Ecto neural progenitor cell (in vitro differentiated cells): ENCODE data around the gene GPRIN3.

Source experiments
- DNase-seq: peaks from one replicate; pipeline ENCODE4 v3.0.0-alpha.2; 2018; ENCODE audit warnings: low spot score

Gene GPRIN3

DNA sequence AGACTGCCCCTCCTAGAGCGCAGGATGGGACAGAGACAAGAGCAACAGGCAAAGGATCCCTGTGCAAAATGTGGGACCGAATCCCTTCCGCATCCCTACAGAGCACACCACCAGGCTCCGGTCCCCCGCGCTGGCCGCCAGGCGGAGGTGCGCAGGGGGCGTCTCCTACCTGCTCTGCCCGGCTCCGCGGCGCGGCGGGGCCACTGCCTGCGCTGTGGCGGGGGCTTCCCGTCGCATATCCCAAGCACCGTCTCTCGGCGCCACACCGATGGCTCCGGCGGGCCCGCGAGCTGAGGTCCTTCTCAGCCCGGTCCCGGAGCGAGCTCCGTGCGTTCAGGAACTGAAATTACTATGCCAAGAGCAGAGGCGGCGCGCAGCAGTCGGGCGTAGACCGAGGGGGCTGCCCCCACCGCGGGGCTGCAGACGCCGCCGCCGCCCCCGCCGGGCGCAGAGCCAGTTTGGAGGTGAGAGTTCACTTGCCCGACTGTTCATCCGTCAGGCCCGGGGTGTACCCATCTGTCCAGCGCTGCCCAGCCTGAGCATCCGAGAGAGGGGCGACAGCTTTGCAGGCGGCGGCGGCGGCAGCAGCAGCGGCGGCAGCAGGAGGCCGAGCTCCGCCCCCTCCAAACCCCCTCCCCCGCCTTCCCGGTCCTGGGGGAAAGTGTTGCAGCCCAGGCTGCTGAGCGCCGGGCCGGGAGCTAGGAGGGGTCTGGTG is at the start of gene GPRIN3:
GPRIN3 (minus strand) TSS at position 355 of the 715 bp plus-strand sequence. CDS start 57,690 bp downstream, outside the sequence.
- peak; percentile 78 for DNase-seq

DNA sequence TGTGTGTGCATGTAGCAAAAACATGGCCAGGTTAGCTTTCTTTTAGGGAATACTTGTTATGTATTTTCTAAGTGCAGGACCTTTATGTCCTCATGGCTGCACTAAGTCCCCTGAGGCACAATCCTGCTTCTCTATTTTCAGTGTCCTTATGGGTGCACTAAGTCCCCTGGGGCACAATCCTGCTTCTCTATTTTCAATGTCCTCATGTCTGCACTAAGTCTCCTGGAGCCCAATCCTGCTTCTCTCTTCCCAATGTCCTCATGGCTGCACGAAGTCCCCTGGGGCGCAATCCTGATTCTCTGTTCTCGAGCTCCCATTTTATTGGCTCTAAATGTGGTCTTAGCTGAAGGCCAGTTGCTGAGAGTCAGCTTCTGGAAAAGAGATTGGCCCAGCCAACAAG is 49.7 kb upstream of the GPRIN3 start:
- DNase-seq: no peak

DNA sequence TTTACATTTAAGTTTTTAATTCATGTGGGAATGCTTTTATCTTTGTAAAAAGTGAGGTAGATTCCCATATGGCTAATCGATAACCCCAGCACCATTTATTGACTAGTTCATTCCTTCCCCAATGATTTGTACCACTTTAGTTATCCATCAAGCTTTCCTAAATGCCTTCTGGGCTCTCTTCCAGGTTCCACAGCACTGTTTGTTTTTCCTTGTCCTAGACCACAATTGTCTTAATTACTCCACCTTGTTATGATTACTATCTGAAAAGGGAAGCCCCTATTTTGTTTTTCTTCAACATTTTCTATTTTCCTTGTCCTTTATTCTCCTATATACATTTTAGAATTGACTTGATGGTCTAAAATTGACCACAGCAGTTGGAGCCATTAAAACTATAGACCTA is 48.5 kb upstream of the GPRIN3 start:
- no peak for DNase-seq

DNA sequence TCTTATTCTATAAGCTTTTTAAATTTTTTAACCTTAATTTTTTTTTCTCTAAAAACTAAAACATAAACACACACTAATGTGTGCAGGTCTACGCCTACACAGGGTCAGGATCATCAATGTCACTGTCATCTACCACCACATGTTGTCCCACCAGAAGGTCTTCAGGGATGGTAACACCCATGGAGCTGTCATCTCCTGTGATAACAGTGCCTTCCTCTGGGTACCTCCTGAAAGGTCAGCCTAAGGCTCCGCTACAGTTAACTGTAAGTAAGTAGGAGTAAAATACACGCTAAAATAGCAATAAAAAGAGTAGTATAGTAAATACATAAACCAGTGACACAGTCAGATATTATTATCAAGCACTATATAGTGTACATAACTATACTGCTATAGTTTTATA is 45.9 kb upstream of the GPRIN3 start:
- no peak for DNase-seq

DNA sequence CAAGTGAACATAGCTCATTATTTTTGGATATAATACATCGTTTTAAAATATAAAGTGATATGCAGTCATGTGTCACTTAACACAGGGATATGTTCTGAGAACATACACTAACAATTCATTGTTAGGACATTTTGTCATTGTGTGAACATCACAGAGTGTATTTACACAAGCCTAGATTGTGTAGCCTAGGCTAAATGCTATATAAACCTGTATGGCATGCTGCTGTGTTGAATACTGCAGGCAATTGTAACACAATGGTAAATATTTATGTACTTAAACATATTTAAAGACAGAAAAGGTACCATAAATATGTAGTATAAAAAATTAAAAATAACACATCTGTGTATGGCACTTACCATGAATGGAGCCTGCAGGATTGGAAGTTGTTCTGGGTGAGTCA is 44.9 kb upstream of the GPRIN3 start:
- DNase-seq: no peak

DNA sequence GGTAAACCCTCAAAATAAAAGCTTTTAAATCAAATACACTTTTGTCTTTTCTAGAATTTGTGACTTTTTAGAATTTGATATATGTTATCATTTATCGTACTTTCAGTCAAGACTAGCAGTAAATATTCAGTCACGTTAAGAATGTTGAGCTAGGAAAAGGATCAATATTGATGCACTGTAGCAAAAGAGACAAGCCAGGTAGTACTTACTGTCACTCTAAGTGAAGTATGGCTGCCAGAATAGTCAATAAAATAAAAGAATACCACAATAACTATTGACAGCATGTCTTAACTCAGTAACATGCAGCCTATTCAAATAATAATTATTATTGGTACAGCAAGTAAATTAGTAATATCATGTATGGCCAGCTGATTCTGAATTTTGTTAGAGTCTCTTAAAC is 43.6 kb upstream of the GPRIN3 start:
- DNase-seq: no peak

DNA sequence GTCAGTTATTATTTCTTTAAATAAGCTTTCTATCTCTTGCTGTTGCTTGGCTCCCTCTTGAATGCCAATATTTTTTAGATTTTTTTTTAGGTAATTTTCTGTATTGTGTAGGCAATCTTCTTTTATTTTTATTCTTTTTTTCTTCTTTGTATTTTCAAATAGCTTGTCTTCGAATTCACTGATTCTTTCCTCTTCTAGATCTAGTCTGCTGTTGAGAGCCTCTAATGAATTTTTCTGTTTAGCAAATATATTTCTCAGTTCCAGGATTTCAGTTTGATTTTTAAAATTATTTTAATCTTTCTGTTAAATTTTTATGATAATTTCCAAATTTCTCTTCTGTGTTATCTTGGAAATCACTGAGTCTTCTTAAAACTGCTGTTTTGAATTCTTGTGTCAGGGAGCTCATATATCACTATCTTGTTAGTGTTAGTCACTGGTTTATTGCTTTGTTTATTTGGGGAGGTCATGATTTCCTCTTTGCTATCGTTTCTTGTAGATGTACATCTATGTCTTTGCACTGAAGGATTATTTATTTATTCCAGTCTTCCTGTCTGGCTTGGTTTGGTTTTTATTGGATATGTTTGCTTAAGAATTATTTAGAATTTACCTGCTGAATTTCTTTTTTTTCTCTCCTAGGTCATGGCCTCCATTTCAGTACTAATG is 39.9 kb upstream of the GPRIN3 start:
- no peak for DNase-seq

DNA sequence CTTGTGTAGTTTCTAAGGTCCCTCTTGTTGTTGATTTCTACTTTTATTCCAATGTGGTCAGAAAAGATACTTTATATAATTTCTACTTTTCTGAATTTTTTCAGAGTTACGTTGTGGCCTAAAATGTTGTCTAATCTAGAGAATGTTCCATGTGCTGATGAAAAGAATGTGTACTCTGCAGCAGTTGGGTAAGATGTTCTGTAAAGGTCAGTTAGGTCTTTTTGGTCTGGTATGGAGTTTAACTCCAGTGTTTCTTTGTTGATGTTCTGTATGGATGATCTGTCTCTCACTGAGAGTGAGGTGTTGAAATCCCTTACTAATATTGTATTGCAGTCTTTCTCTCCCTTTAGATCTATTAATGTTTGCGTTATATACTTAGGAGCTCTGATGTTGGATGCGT is 37.0 kb upstream of the GPRIN3 start:
- no peak for DNase-seq

DNA sequence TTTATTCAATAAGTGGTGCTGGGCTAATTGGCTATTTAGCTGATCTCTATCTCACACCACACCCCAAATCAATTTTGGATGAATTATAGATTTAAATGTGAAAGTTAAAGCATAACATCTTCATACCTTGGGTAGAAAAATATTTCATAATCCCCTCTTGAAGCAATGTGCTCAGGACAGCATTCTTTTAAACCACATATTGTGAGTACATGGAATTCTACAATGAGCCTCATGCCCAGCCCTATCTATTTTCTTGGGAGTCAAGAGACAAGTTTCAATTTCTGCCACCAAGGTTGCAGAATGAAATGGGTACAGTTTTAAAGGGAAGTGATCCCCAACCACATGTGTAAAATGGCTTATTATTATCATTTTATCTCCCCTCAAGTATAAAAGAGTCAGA is 30.6 kb upstream of the GPRIN3 start:
- no peak for DNase-seq

DNA sequence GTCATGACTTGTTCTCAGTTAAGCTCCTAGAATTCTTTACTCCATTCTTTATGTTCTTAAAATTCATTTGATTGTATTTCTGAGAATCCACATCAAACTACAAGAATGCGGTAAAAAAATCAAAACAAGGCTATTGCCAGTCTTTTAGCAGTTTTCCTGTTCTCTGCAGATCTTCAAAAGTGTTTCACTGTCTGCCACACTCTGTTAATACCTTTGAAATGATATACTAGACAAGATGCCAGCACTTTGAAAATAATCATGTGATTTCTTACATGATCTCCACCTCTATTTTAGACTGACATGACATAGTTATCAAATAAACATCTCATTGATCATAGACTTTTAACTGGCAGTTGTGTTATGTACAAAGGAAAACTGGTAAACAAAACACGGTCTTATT is 30.1 kb upstream of the GPRIN3 start:
- no peak for DNase-seq

DNA sequence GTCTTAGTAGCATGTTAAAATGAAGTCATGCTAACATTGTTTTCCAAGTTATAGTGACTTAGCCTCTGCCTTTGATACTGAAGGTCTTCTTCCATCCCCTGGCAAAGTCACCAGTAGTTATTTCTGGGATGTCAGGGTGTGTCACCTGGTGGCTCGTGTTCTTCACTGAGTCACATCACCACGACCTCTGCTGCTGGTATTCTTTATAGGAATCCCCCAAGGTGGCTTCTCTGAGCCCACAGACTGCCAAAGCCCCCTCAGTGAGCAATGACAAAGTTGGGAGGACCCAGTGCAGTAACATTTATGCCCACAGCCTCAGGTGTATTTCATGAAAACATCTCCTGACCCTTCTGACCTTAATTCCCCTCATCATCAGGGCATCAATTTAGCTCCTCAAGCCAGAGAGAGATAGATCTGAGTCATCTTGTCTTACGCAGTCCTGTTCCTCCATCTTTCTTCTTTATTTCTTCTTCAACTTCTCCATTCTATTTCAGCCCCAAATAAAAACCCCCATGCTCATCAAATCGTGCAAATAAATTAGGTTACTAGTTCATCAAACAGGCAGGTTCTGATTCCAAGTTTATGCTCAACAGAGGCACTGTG is 29.3 kb upstream of the GPRIN3 start:
- DNase-seq: no peak

DNA sequence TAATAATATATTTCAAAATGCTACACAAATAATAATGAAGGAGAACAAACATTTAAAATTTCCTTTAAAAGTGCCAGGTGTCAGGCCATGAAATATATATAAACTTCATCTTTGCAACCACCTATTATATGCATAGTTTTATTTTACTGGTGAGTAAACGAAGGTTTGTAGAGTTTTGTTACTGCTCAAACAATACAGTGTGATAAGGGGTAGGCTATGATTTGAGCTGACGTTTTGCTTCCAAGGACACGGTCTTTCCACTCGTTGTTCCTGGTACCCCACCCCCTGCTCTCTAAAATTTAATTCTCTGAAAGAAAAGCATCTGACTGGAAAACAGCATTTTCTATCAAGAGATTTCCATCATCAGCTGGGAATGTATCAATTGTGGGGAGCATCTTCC is 27.2 kb upstream of the GPRIN3 start:
- no peak for DNase-seq

DNA sequence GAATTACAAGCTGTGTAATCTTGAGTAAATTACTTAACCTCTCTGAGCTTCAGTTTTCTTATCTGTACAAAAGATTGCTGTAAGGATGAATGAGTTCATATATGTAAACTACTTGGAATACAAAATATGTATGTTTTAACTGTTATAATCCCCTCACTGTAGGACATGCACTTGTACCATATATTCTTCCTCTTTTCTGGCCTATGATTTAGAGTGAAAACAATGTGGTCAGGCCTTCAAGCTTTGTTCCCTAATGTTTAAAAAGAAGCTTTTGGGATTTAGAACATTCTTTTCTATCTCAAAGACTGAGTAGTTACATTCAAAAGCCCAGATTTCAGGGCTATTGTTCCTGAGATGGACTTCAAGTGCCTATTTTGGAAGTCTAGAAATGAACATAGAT is 26.7 kb upstream of the GPRIN3 start:
- no peak for DNase-seq

DNA sequence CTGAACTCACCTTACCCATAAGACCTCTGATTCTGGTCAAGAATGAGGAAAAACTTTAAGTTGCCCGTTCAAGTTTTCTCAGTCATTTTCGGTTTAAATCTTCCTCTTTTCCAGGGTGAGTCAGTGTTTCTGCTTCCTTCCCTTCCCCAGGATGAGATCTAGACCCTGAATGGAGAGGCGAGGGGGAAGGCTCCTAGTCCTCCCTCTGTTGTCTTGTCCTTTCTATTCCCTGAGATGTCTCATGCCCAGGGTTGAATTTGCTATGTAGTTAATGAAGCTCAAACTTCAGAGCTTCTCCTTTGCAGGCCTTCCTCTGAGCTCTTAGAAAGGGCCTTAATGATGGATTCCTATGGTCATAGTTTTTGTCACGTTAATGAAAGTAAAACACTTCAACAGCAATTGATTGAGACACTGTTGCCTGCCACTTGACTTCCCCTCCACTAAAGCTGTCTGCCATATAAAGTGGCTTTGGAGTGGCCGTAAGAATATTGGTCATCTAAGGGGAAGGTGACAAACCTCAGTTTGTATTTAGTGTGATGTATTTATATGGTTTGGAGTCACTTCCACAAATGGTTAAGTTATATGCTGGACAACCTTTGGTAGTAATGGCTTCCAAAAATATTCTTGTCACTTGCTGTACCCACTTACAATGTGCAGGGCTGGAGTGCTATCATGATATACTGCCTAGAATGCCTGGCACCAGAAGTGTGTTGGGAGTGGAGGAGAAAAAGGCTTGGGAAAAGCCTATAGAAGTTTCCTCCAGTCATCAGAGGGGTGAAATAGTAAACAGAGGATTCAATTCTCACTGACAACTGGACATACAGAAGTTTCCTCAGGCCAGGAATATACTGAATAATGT is 24.3 kb upstream of the GPRIN3 start:
- DNase-seq: no peak

DNA sequence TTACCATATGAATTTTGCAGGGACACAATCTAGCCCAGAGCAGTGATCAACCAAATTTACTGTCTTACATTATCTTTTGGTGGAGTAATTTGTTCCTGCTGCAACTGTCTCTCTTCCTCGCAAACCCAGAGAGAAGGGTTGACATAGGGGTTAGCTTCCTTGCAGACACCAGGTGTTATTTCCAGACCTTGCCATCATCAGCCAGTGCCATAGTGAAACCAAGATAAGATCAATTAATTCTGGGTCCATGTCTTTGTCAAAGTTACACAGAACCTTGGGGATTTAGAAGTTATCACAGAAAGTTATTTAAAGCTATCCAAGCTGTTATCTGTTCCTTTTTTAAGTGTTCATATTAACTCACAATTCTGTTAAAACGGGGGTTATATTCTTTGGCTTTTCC is 23.6 kb upstream of the GPRIN3 start:
- no peak for DNase-seq

DNA sequence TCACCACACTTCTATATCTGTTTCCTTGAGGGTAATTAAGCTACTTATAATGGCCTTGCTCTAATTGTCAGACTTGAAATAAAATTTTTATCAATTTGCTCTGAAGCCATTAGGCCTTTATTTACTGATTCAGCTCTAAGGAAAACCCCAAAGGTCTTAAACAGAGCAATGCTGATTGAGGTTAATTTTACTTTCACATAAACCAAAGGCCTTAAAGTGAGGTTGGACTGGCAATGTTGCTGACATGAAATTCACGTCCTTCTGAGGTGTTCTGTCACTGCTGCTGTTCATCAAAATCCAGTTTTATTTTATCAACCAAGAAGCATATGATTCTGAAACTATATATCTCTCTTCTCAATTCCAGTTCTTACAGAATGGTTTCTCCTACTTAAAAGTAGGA is 21.7 kb upstream of the GPRIN3 start:
- no peak for DNase-seq

DNA sequence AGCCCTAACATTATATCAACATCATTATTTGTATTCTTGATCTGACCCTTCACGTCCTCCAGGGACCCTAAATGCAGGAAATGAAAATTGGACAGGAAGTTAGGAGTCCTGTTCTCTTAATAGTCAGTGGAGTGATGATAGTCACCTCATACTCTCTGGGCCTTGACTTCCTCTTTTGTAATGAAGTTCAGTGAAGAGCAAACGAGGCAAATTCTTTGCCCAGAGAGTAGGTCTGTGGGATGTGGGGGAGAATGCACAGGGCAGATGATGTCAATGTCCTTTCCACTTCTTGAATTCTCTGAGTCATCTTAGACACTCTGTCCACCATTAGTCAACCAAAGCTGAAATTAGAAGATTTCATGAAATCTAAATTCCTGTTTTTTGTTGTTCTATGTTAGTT is 17.1 kb upstream of the GPRIN3 start:
- no peak for DNase-seq

DNA sequence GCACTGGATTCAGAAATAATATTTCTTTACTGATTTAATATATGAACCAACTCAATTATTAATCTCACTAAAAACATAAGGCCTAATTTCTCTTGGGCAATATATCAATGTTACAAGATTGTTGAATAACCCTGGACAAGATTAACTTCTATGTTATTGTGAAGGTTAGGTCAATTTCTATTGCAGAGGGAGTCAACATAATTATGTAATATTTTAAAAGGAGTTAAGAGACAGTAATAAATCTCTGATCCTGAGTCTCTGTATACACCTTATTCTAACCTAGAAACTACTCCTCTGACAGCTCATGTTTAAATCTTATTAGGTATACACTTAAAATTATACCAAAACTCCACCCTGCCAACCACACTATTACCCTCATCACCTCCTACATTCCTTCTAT is 15.1 kb upstream of the GPRIN3 start:
- no peak for DNase-seq

DNA sequence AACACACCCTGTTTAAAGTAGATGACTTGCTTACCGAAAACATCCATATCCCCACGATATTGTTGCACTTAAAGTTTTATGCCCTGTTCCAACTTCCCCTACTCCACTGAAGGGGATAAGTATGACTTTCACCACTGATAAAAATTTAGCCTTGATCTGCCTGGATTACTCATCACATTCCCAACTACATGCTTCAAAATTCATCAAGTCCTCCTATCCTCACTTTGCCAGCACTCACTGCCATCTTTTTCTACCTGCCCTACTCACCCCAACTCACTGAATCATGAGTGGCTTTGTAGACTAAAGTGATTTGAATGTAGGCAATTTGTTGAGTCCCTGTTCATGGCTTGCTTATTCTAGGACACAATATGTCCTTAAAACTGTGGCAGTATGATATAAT is 12.2 kb upstream of the GPRIN3 start:
- DNase-seq: no peak

DNA sequence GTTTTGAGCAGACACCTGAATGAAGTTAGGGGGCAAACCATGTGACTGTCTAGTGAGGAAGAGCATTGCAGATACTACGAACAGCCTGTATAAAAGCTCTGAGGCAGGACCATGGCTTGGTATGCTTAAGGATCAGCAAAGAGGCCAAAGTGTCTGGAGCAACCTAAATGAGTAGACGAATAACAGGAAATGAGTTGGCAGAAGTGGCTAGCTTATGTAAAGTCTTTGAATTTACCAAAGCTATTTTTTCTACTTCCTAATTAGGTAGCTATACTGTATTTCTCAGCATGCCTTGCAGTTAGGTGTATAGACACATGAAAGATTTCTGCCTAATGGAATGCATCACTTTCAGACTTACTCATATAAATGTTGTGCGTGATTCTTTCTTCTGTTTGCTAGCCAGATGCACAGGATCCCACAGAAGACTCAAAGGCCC is 9.3 kb upstream of the GPRIN3 start:
- DNase-seq: no peak

DNA sequence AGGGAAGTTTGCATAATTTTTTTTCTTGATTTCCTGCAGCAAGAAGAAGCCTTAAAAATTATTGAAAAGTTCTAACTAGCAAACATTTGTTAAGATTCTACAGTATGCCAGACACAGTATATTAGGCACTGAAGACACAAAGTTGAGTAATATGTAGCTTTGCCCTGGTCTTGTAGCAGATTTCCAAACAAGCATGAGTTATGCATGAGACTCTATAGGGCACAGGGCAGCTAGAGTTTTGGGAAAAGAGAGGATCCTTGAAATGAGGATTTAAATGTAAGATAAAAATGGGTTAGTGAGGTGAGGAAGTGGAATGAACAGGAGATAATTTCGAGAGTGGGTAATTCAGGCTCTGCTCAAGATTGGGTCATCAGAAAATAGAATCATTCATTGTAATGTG is 8.6 kb upstream of the GPRIN3 start:
- DNase-seq: no peak

DNA sequence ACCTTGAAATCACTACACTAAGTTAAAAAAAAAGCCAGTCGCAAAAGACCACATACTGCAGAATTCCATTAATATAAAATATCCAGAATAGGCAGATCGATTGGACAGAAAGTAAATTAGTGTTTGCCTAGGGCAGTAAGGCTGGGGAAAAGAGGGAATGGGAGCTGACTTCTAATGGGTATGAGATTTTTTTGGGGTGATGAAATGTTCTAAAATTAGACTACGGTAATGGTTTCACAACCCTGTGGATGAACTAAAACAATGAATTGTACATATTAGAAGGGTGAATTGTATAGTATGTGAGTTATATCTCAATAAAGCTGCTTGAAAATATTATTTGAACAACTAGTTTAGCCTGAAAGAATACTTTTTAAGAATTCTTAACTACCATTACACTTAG is 6.7 kb upstream of the GPRIN3 start:
- DNase-seq: no peak

DNA sequence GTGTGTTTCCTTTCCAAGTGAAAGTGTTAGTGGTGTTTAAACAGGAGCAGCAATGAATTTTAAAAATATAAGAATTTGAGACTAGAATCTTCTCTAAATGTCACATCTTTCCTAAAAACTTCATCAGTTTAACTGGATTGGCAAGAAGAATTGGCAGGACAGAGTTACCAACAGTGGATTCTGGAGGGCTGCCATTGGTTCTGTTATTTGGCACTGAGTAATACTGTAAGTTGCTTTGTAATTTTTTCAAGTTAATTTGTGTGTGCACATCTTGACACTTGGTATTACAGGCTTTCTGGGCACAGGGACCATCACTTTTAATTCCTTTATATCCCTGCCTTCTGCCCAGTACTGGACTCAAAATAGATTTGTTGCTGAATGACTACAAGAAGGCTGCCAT is 4.5 kb upstream of the GPRIN3 start:
- DNase-seq: no peak
